Neural cell (in vitro differentiated cells): ENCODE data around the gene PKNOX2. TPM values are rescaled to one million over a fixed set of nuclear protein-coding genes. Genes with fewer than 3 reads are reported as not detected.

Experiments
- H2AFZ ChIP-seq: fragments of 200-600, 300-800 bp; sonication (generic), shearing (Covaris generic); 2 replicates; pipeline ENCODE4 v1.6.0; 2014; ENCODE audit warnings: low read depth, mild to moderate bottlenecking, antibody characterized with exemption, low read length, moderate library complexity
- H3F3A ChIP-seq: fragments of 200-600 bp; shearing (Covaris generic); 2 replicates; pipeline ENCODE4 v1.6.1; 2016; ENCODE audit warnings: mild to moderate bottlenecking, moderate library complexity, mixed read lengths, antibody characterized with exemption, low read length; ENCODE audit not compliant: insufficient read depth, poor library complexity, severe bottlenecking
- H3K27ac ChIP-seq: fragments of 200-600, 300-800 bp; sonication (generic), shearing (Covaris generic); 2 replicates; pipeline ENCODE4 v1.5.1; 2014; ENCODE audit warnings: mild to moderate bottlenecking, low read length, moderate library complexity
- H3K27me3 ChIP-seq: fragments of 300-800, 200-600 bp; sonication (generic), shearing (Covaris generic); 2 replicates; pipeline ENCODE4 v1.6.0; 2014; ENCODE audit warnings: mild to moderate bottlenecking, low read depth, low read length, moderate library complexity; ENCODE audit not compliant: insufficient read depth
- H3K36me3 ChIP-seq: fragments of 300-800, 200-600 bp; sonication (generic), shearing (Covaris generic); 2 replicates; pipeline ENCODE4 v1.5.1; 2014; ENCODE audit warnings: mild to moderate bottlenecking, antibody characterized with exemption, low read length, moderate library complexity; ENCODE audit not compliant: insufficient read depth
- H3K4me2 ChIP-seq: fragments of 300-800, 200-600 bp; sonication (generic), shearing (Covaris generic); 2 replicates; pipeline ENCODE4 v1.6.0; 2014; ENCODE audit warnings: mild to moderate bottlenecking, low read length
- H3K4me3 ChIP-seq: fragments of 300-800, 200-600 bp; sonication (generic), shearing (Covaris generic); 2 replicates; pipeline ENCODE4 v1.5.1; 2014; ENCODE audit warnings: mild to moderate bottlenecking, low read length, moderate library complexity
- H3K79me2 ChIP-seq: fragments of 200-600 bp; shearing (Covaris generic); replicated peaks from 2 replicates; pipeline ENCODE4 v1.6.0; 2014; ENCODE audit warnings: mild to moderate bottlenecking, low read length, moderate library complexity; ENCODE audit not compliant: insufficient read depth
- H3K9ac ChIP-seq: fragments of 300-800, 200-600 bp; sonication (generic), shearing (Covaris generic); 2 replicates; pipeline ENCODE4 v1.6.1; 2016; ENCODE audit warnings: mild to moderate bottlenecking, low read length, mixed read lengths
- H3K9me2 ChIP-seq: fragments of 200-600 bp; shearing (Covaris generic); 2 replicates; pipeline ENCODE4 v1.6.1; 2016; ENCODE audit warnings: mild to moderate bottlenecking, low read length, mixed read lengths; ENCODE audit not compliant: insufficient read depth
- H3K9me3 ChIP-seq: fragments of 200-600, 300-800 bp; sonication (generic), shearing (Covaris generic); 2 replicates; pipeline ENCODE4 v1.6.1; 2016; ENCODE audit warnings: mild to moderate bottlenecking, mixed run types, low read length, moderate library complexity, mixed read lengths
- H4K20me1 ChIP-seq: fragments of 200-600 bp; shearing (Covaris generic); 2 replicates; pipeline ENCODE4 v1.6.1; 2016; ENCODE audit warnings: mild to moderate bottlenecking, mixed run types; ENCODE audit not compliant: insufficient read depth
- CTCF ChIP-seq: fragments of 450-650 bp; IDR thresholded peaks from 2 replicates; pipeline ENCODE4 v1.5.1; 2014; ENCODE audit warnings: antibody characterized with exemption, mild to moderate bottlenecking, moderate library complexity; ENCODE audit not compliant: poor library complexity, severe bottlenecking
- EP300 ChIP-seq: fragments of 450-650 bp; conservative IDR thresholded peaks from 2 replicates; pipeline ENCODE4 v1.6.1; 2014; ENCODE audit warnings: antibody characterized with exemption, mild to moderate bottlenecking, moderate library complexity; ENCODE audit not compliant: poor library complexity, severe bottlenecking
- EZH2 ChIP-seq: fragments of 200-600, 300-800 bp; shearing (Covaris generic), sonication (generic); IDR thresholded peaks from 2 replicates; pipeline ENCODE4 v1.6.1; 2014; ENCODE audit warnings: antibody characterized with exemption, low read length, borderline replicate concordance, mild to moderate bottlenecking; ENCODE audit not compliant: insufficient read depth, poor library complexity, severe bottlenecking
- MXI1 ChIP-seq: fragments of 450-650 bp; conservative IDR thresholded peaks from 2 replicates; pipeline ENCODE4 v1.6.1; 2014; ENCODE audit warnings: antibody characterized with exemption, mild to moderate bottlenecking; ENCODE audit not compliant: poor library complexity, severe bottlenecking
- POLR2AphosphoS5 ChIP-seq: IDR thresholded peaks from 2 replicates; pipeline ENCODE4 v1.6.1; 2012
- RAD21 ChIP-seq: fragments of 450-650 bp; conservative IDR thresholded peaks from 2 replicates; pipeline ENCODE4 v1.6.1; 2014; ENCODE audit warnings: antibody characterized with exemption, mild to moderate bottlenecking, moderate library complexity
- REST ChIP-seq: IDR thresholded peaks from 2 replicates; pipeline ENCODE4 v1.6.1; 2012; ENCODE audit warnings: borderline replicate concordance
- SMC3 ChIP-seq: fragments of 450-650 bp; conservative IDR thresholded peaks from 2 replicates; pipeline ENCODE4 v1.6.1; 2014; ENCODE audit warnings: antibody characterized with exemption, mild to moderate bottlenecking, moderate library complexity; ENCODE audit not compliant: poor library complexity
- TAF1 ChIP-seq: IDR thresholded peaks from 2 replicates; pipeline ENCODE4 v1.6.1; 2012; ENCODE audit warnings: low read depth
- polyA plus RNA-seq: library from polyadenylated mRNA; depleted of rRNA; stranded (reverse); fragments of >200 nt; gene quantifications from 2 replicates; pipeline ENCODE4 v1.2.3, GENCODE V29; 2014

Gene PKNOX2
- polyA plus RNA-seq, 1 donor from 2014 or later = 0.99 TPM

- TF ChIP-seq RAD21 (no peak), MXI1 (no peak), EZH2 (no peak), REST (no peak), CTCF (no peak), SMC3 (no peak), POLR2AphosphoS5 (no peak), TAF1 (no peak), EP300 (no peak)
- Histone ChIP-seq H3K79me2 (no peaks in the 10 kb centered on the region), H3F3A (no peaks in the 10 kb centered on the region), H4K20me1 (no peaks in the 10 kb centered on the region), H3K27ac (no peak overlapping the region), H3K9ac (no peak overlapping the region), H3K4me2 (no peak overlapping the region), H3K9me3 (no peaks in the 10 kb centered on the region), H2AFZ (no peak overlapping the region), H3K36me3 (no peaks in the 10 kb centered on the region), H3K4me3 (no peak overlapping the region), H3K27me3 (no peaks in the 10 kb centered on the region), H3K9me2 (no peaks in the 10 kb centered on the region)
These were observed 28.6 kb upstream of the PKNOX2 start for GRCh38 chr11:125136001-125136400.

- Histone ChIP-seq H3K9me3 (no peaks in the 10 kb centered on the region), H3K27ac (no peak overlapping the region), H3K4me2 (no peak overlapping the region), H3K4me3 (no peak overlapping the region), H3K36me3 (no peaks in the 10 kb centered on the region), H2AFZ (no peak overlapping the region), H3K9me2 (no peaks in the 10 kb centered on the region), H4K20me1 (no peaks in the 10 kb centered on the region), H3K9ac (no peak overlapping the region), H3K79me2 (no peaks in the 10 kb centered on the region), H3K27me3 (no peaks in the 10 kb centered on the region), H3F3A (no peaks in the 10 kb centered on the region)
- TF ChIP-seq RAD21 = no peak
- no peak for TF ChIP-seq SMC3
- no peak for TF ChIP-seq EZH2
- TF ChIP-seq MXI1 = no peak
- TF ChIP-seq EP300 = no peak
- TF ChIP-seq TAF1 = no peak
- TF ChIP-seq CTCF = no peak
- TF ChIP-seq POLR2AphosphoS5 = no peak
These were observed 25.6 kb upstream of the PKNOX2 start for GRCh38 chr11:125138966-125139365.
